Right renal pelvis (tissue), 4 donors: ENCODE measurements around the gene PPM1M. TPM values are rescaled to one million over a fixed set of nuclear protein-coding genes. Genes with fewer than 3 reads are reported as not detected.

Source experiments
- DNase-seq, 4 donors: peaks; one replicate each; pipeline ENCODE4 v3.0.0-alpha.2; 2013; ENCODE audit warnings: low read depth in 4 of 4, low spot score in 3 of 4, missing footprints in 1 of 4
- polyA plus RNA-seq, 4 donors: library from polyadenylated mRNA; unstranded; fragments of 120-200 nt; gene quantifications; one replicate each; pipeline ENCODE4 v1.2.1, GENCODE V29; 2013; ENCODE audit not compliant: insufficient read length in 4 of 4

PPM1M gene
- polyA plus RNA-seq, 4 donors: 17.9 to 20.6 (median 20.1) TPM

DNA sequence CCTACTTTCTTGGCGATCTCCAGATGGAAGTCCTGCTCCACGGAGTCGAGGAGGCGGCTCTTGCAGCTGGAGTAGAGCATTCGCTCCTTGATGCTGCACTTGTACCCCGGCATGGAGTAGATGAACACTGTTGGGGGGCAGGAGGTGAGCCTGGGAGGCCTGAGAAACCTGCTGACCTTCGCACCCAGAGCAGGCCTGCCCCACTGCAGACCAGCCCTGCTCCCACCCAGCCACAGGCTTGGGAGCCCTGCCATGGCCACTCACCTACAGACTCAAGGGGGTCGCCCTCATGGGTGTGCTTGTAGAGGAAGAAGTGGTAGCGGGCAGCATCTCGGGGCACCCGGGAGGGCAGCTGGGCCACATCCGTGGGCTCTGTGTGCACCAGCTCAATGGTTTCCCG, 15.9 kb upstream of the PPM1M start:
- DNase-seq: no peak

DNA sequence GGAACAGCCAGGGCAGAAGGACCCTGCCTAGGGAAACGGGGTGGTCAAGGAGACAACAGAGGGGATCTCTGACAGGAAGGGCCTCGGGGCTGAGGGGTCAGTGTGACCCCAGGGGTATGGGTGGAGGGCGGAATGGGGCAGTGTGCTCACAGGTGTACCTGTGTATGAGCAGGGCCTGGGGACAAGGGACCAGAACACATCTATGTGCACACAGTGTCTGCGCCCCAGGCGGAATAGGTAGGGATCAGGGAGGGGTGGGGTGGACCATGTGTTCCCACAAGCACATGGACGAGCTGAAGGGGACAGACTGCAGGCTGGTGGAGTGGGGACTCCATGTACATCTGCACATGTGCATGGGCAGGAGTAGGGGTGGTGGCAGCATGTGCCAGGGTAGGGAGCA, 15.1 kb upstream of the PPM1M start:
- DNase-seq: no peak

- DNase-seq: no peak
These were observed 14.6 kb upstream of the PPM1M start for GRCh38 chr3:52230889-52231499.

DNA sequence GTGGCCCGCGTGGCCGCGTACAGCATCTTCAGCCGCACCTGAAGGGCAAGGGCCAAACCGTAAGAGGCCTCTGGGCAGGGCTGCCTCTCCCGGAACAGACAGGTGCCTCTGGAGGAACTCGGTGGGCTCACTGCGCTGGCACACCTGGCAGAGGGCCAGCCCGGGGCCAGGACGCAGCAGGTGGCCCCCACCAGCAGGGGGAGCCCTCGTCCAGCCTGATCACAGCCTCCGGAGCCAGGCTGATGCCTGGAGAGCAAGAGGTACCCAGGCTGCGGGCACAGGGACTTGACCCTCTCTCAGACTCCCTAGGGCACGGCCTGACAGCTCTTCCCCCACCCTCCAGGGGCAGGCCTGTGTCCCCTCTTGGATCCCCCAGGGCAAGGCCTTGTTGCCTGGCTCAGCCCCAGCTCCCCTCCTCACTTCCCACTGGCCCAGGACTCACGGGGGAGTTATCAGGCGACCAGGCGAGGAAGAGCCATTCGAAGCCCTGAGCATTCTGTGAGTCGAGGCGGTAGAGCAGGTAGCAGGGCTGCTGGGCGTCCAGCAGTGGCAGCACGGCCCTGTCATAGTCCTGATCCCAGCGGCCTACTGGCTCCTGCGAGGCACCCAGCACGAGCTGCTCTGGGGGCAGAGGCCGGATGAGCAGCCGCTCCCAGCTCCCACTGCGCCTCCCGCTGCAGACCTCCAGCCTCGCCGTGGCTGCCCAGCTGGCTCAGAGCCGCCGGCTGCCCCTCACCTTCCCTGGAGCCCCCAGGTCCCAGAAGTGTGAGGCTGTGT, 13.9 kb upstream of the PPM1M start:
- DNase-seq: no peak

- DNase-seq: no peak
These were observed 13.1 kb upstream of the PPM1M start for GRCh38 chr3:52232279-52233107.

GRCh38 chr3:52233108-52233591, 12.4 kb upstream of the PPM1M start:
- no peak for DNase-seq

- no peak for DNase-seq
These were observed 11.6 kb upstream of the PPM1M start for GRCh38 chr3:52233968-52234367.

GRCh38 chr3:52234516-52235447, 10.8 kb upstream of the PPM1M start:
- DNase-seq: no peak

GRCh38 chr3:52236424-52236886, 9.1 kb upstream of the PPM1M start:
- no peak for DNase-seq

- no peak for DNase-seq
These were observed 8.4 kb upstream of the PPM1M start for GRCh38 chr3:52237006-52237656.

GRCh38 chr3:52237657-52238172, 7.8 kb upstream of the PPM1M start:
- no peak for DNase-seq

DNA sequence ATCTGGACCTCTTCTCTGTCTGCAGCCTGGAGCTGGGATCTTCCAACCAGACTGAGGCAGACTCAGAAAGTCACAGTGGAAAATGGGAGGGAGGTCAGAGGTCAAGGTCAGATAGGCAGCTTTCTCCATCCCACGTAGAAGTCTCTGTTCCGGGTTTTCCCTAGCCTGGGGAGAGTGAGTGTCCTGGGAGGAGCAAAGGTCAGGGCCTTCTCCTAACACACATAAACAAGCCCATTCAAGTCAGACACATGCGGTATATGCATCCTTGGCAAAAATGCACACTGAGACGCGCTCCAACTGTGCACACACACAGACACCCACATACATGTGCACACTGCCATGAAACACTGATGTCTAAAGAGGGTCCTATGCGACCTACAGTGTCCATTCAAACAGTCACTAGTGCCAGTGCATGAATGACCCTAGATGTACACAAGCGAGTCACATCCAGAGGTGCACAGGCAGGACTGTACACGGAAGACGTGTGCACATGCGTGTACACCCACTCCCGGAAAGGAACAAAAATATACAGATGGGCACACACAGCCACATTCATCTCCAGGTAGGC, 7.3 kb upstream of the PPM1M start:
- no peak for DNase-seq

DNA sequence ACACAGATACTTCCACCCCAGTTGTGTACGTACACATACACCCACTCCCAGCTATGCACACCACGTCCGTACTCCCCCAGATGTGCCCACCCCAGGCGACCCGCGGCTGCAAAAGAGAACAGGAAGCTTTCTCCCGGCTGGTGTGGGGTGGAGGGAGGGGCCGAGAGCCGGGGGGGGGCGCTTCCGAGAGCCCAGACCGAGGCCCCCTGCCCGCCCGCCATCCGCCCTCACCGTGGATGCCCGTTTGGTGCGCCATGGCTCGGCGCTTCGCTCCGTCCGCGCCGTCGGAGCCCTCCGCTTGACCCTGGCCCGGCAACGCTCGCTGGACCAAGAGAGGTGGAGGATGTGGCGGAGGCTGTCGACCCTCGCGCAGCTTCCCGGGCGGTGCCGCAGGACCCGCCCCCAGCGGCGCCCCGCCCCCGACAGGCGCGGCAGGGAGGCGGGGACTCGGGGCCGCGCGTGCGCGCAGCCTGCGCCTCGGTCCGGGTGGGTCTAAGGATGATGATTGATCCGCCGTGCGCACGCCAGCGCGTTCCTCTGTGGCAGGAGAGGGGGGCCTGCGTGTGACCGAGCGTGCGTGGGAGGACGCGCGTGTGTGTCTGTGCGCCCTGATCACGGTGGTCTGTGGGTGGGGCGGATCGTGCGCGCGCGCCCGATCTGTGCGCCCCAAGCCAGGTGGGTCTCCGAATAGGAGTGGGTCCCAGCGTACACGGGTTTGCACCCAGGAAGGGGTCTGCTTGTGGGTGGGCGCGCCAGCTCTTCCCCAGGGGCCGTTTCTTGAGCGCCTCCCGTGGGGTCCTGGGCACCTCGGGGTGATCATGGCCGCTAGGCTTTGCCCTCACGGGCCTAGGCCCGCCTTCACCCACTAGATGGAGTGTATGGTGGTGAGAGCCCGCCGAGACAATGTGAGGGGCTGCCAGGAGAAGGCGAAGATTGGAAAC, 6.5 kb upstream of the PPM1M start, which contains the start of gene TWF2:
TSS of gene TWF2 (minus strand) at position 398 of the 941 bp plus-strand sequence. CDS start at position 256, 142 bp downstream.
- DNase-seq: peak; percentile 71 to 78 (median 72)

DNA sequence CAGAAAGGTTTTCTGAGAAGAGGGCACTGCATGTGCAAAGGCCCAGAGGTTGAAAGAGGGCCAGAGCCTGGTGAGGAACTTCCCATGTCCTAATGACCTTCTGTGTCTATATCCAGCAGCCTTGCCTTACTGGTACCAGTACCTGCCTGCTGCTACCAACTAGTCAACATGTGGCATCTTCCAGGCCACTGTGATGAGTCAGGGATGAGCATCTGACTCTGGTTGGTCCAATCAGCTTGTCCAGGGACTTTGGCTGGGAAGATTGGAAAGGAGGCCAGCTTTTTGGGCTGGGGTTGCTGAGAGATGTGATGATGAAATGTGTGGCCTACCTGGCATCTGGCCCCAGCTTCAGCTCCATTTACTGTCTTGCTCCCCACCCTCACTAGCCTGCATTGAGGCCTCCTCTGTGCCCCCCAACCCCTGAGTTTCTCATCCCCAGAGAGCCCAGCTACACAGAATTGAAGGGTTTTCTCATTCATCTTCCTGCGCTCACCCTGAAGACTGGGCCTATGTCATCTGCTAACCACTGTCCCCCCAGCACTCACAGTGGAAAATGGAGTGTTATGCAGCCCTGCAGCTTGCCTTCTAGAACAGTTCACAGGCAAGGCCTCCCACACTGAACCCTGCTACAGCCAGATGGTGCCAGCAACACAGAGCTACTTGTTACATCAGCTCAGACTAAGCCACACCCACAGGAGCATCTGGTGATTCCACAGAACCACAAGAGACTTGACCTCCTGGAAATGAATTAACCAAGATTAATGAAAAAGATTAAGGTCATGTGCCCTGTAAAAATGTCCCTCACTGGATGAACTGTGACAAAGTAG, 5.3 kb upstream of the PPM1M start:
- no peak for DNase-seq

DNA sequence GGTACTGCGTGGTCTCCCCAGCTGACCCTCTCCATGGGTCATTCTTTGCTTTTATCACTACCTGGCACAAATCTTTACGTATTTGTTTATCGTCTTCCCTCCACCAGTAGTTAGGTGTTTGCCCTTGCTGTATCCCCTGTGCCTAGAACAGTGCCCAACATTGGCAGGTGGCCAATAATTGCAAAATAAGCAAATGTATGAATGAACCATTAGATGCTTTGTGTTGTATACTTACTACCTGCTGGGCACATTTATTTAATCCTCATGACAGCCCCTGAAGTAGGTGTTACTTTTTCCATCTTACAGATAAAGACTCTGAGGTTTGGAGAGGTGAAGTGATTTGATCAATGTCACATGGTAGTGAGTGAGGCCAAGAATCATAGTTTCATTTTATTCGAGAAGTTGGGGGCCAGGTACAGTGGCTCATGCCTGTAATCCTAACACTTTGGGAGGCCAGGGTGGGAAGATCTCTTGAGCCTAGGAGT, 4.6 kb upstream of the PPM1M start:
- no peak for DNase-seq

DNA sequence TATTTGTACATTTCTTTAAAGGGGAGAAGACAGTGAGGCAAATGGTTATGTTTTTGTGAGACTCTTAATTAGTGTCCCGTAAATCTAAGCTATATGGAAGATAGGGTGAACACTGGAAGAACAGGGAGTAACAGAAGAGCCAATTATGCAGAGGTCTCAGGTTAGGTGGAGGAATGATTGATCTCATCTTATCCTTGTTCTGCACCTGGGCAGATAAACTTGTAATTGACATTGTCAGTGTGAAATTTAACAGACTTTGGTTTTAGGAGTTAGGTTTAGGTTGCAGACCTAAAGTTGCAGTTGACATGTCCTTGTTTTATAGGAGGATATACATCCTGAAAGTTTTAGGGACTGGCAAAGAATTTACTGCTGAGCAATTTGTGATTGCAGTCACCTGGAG, 3.5 kb upstream of the PPM1M start:
- DNase-seq: no peak
